K562 (cell line): Measurements from ENCODE around the gene SLC22A12. TPM values are rescaled to one million over a fixed set of nuclear protein-coding genes. Genes with fewer than 3 reads are reported as not detected.

Experiments
- ATAC-seq: fragments of 200-7000 bp; cut with Tn5 transposase; 3 replicates; pipeline ENCODE4 v1.9.1; 2020; ENCODE audit warnings: moderate library complexity
- BruUV-seq: library from RNA; stranded (reverse); fragments of 400-500 nt; replicated peaks from 2 replicates; lab custom pipeline; 2021; lab: Mats Ljungman, UMichigan
- CTCF ChIA-PET: fragments of 300-600 bp; formaldehyde crosslinking; extraction: SDS; loops from one replicate; lab custom pipeline; 2021; ENCODE audit warnings: low intra/inter-chr PET ratio; lab: Yijun Ruan, JAX
- POLR2A ChIA-PET: fragments of 300-600, 350-650 bp; sonication (Branson Sonifier 250); formaldehyde crosslinking; extraction: SDS; loops from one replicate; lab custom pipeline; 2021; ENCODE audit warnings: antibody characterized with exemption, inconsistent platforms; lab: Yijun Ruan, JAX
- DNase-seq, 4 experiments: peaks; one replicate each; pipeline versions ENCODE4 v3.0.0 to v3.0.0-alpha.2; 2011 to 2018; ENCODE audit warnings: low spot score in 3 of 4, mixed read lengths in 3 of 4; ENCODE audit errors: extremely low read depth in 1 of 4
- FAIRE-seq: peaks from 2 replicates; lab custom pipeline; 2011; peaks lifted over from hg19 to GRCh38; lab: Jason Lieb, UNC
- H2AFZ ChIP-seq: 2 replicates; pipeline ENCODE4 v1.6.0; 2011; ENCODE audit warnings: low read depth, low read length, control low read depth, inconsistent platforms
- H3K27ac ChIP-seq: fragments of 200-600 bp; 3 replicates; pipeline ENCODE4 v1.8.0; 2011; ENCODE audit warnings: low read depth, mild to moderate bottlenecking, control low read depth, inconsistent platforms, low read length, moderate library complexity, mixed read lengths; ENCODE audit errors: extremely low read depth
- H3K27me3 ChIP-seq, 2 experiments: fragments of 300-600 bp in 1 of 2; 2 replicates in 1 of 2; 3 replicates in 1 of 2; pipeline versions ENCODE4 v1.6.0 to v1.8.0; 2011; ENCODE audit warnings: inconsistent platforms in 2 of 2, low read length in 2 of 2, mild to moderate bottlenecking in 1 of 2, mixed read lengths in 1 of 2, moderate library complexity in 1 of 2; ENCODE audit not compliant: control insufficient read depth in 2 of 2, insufficient read depth in 2 of 2
- H3K36me3 ChIP-seq: fragments of 300-600 bp; 3 replicates; pipeline ENCODE4 v1.8.0; 2011; ENCODE audit warnings: mild to moderate bottlenecking, low read length, inconsistent platforms; ENCODE audit not compliant: control insufficient read depth, insufficient read depth
- H3K4me1 ChIP-seq, 2 experiments: fragments of 200-600 bp in 1 of 2; replicated peaks in 1 of 2; 2 replicates in 1 of 2; 3 replicates in 1 of 2; pipeline versions ENCODE4 v1.5.1 to v1.8.0; 2011; ENCODE audit warnings: inconsistent platforms in 2 of 2, low read length in 2 of 2, mild to moderate bottlenecking in 1 of 2, mixed read lengths in 1 of 2, moderate library complexity in 1 of 2; ENCODE audit not compliant: control insufficient read depth in 2 of 2, insufficient read depth in 2 of 2
- H3K4me2 ChIP-seq: 2 replicates; pipeline ENCODE4 v1.6.1; 2011; ENCODE audit warnings: low read length, control low read depth, inconsistent platforms, mixed read lengths; ENCODE audit not compliant: insufficient read depth
- H3K4me3 ChIP-seq: fragments of 200-600 bp; sonication (generic), shearing (Covaris generic); 2 replicates; pipeline ENCODE4 v1.5.1; 2016; ENCODE audit warnings: control low read depth, inconsistent platforms
- H3K79me2 ChIP-seq: fragments of 200-600 bp; 3 replicates; pipeline ENCODE4 v1.8.0; 2011; ENCODE audit warnings: low read length, inconsistent platforms; ENCODE audit not compliant: control insufficient read depth, insufficient read depth
- H3K9ac ChIP-seq, 2 experiments: 2 replicates each; pipeline versions ENCODE4 v1.6.0 to v1.6.1; 2011; ENCODE audit warnings: low read depth in 2 of 2, low read length in 2 of 2, control low read depth in 1 of 2, inconsistent platforms in 1 of 2, mild to moderate bottlenecking in 1 of 2, mixed read lengths in 1 of 2; ENCODE audit not compliant: insufficient read depth in 1 of 2
- H3K9me1 ChIP-seq: one replicate; pipeline ENCODE4 v1.6.0; 2011; ENCODE audit warnings: inconsistent platforms, mild to moderate bottlenecking, low read length, moderate library complexity; ENCODE audit not compliant: control insufficient read depth, insufficient read depth
- H3K9me3 ChIP-seq: replicated peaks from 2 replicates; pipeline ENCODE4 v1.5.1; 2011; ENCODE audit warnings: low read depth, low read length, inconsistent platforms; ENCODE audit not compliant: control insufficient read depth, insufficient read depth
- H4K20me1 ChIP-seq: replicated peaks from 2 replicates; pipeline ENCODE4 v1.6.1; 2011; ENCODE audit warnings: low read length, inconsistent platforms, mixed read lengths; ENCODE audit not compliant: control insufficient read depth, insufficient read depth
- ELK1 ChIP-seq: sonication (generic); formaldehyde crosslinking; IDR thresholded peaks from 2 replicates; pipeline ENCODE4 v1.8.1; 2022; ENCODE audit warnings: missing genetic modification reagents
- FOS ChIP-seq: IDR thresholded peaks from 3 replicates; pipeline ENCODE4 v1.6.1; 2011; ENCODE audit not compliant: insufficient read length; ENCODE audit errors: extremely low read depth
- MAX ChIP-seq: sonication (generic); formaldehyde crosslinking; IDR thresholded peaks from 2 replicates; pipeline ENCODE4 v1.9.0; 2022; ENCODE audit warnings: mild to moderate bottlenecking, missing genetic modification reagents
- NFIC ChIP-seq: fragments of 450-650 bp; IDR thresholded peaks from 2 replicates; pipeline ENCODE4 v1.6.1; 2017; ENCODE audit warnings: mild to moderate bottlenecking, inconsistent platforms
- NR2C1 ChIP-seq, 2 experiments: fragments of 450-650 bp; IDR thresholded peaks; 2 replicates each; pipeline ENCODE4 v1.6.1; 2017; ENCODE audit warnings: mild to moderate bottlenecking in 2 of 2, antibody characterized with exemption in 1 of 2, inconsistent platforms in 1 of 2, missing compliant biosample characterization in 1 of 2, missing genetic modification characterization in 1 of 2
- POLR2AphosphoS5 ChIP-seq: IDR thresholded peaks from 2 replicates; pipeline ENCODE4 v1.6.1; 2011; ENCODE audit warnings: mild to moderate bottlenecking, low read depth, low read length, moderate library complexity; ENCODE audit not compliant: control insufficient read depth, insufficient read depth
- POLR3G ChIP-seq: IDR thresholded peaks from 2 replicates; pipeline ENCODE4 v1.6.1; 2011; ENCODE audit not compliant: insufficient read length, insufficient replicate concordance; ENCODE audit errors: extremely low read depth
- RBM15 ChIP-seq: fragments of 200-400 bp; formaldehyde crosslinking; IDR thresholded peaks from 2 replicates; pipeline ENCODE4 v1.6.1; 2018; ENCODE audit warnings: mild to moderate bottlenecking, low read length, moderate library complexity; ENCODE audit not compliant: insufficient read depth
- RBM17 ChIP-seq: fragments of 200-400 bp; formaldehyde crosslinking; IDR thresholded peaks from 2 replicates; pipeline ENCODE4 v1.6.1; 2017; ENCODE audit warnings: low read depth, mild to moderate bottlenecking, low read length, borderline replicate concordance
- SRSF9 ChIP-seq: fragments of 200-400 bp; formaldehyde crosslinking; IDR thresholded peaks from 2 replicates; pipeline ENCODE4 v1.6.1; 2017; ENCODE audit warnings: low read depth, low read length, borderline replicate concordance
- THAP12 ChIP-seq: fragments of 250-450 bp; sonication (Bioruptor Pico); IDR thresholded peaks from 2 replicates; pipeline ENCODE4 v1.9.0; 2021; ENCODE audit warnings: mild to moderate bottlenecking, inconsistent platforms
- ZKSCAN1 ChIP-seq: fragments of 150-350 bp; IDR thresholded peaks from 2 replicates; pipeline ENCODE4 v1.6.1; 2016; ENCODE audit warnings: low read depth, low read length
- ZNF79 ChIP-seq: fragments of 250-450 bp; sonication (Bioruptor Pico); IDR thresholded peaks from 2 replicates; pipeline ENCODE4 v1.4.0; 2020; ENCODE audit warnings: low read depth, mild to moderate bottlenecking, moderate library complexity
- WGBS: fragments of 100-300 bp; shearing (Covaris generic); methylation state at CpG from one replicate; pipeline ENCODE4 v1.1.6; 2016; ENCODE audit warnings: low coverage, mixed read lengths; ENCODE audit not compliant: insufficient coverage; ENCODE audit errors: missing lambda C conversion rate; 5-methylcytosine and 5-hydroxymethylcytosine counted together
- in situ Hi-C: fragments of 300-500 bp; cut with MboI; formaldehyde crosslinking; loops from 4 replicates; pipeline ENCODE4 v1.15.0; 2018; ENCODE audit warnings: inconsistent platforms, mixed read lengths
- intact Hi-C: fragments of 100-400 bp; cut with micrococcal nuclease; formaldehyde crosslinking; loops from 2 replicates; pipeline ENCODE4 v1.14.2; 2022
- polyA plus RNA-seq, 8 experiments: library from polyadenylated mRNA; depleted of rRNA in 4 of 8; stranded (reverse) in 5 of 8; unstranded in 3 of 8; fragments of >200 nt; fragmentation: Nextera tagmentation in 2 of 8; fragmentation: Illumina TruSeq in 1 of 8; extraction: Ambion mirVana in 2 of 8; extraction: Trizol in 1 of 8; gene quantifications; 2 replicates each; pipeline versions ENCODE4 v1.2.1 to v1.2.3, GENCODE V29; 2011 to 2014; ENCODE audit warnings: inconsistent platforms in 1 of 8, missing spikeins in 1 of 8
- total RNA-seq, 7 experiments: library from RNA; depleted of rRNA in 6 of 7; stranded (reverse); fragments of >200 nt in 6 of 7; fragmentation: Illumina TruSeq in 2 of 7; extraction: Trizol in 2 of 7; gene quantifications; 2 replicates each; pipeline versions ENCODE4 v1.2.1 to v1.2.3, GENCODE V29; 2011 to 2021; ENCODE audit warnings: low replicate concordance in 1 of 7

Gene SLC22A12
- total and polyA plus RNA-seq, 9 of the 15 experiments (the other 6 are each of a cell fraction or from before 2014, with no cell fraction given) = not detected

- TF ChIP-seq MAX (CRISPR knock-in tag) = no peak
These were observed 1.6 kb downstream of the SLC22A12 start (continued) for GRCh38 chr11:64592656-64593055.

- no TSS peak for BruUV-seq
- H3K9me1 ChIP-seq = no peaks in the 10 kb centered on the region
- H3K9me3 ChIP-seq = no peaks in the 10 kb centered on the region; the same call in 1 of the 2 replicates
- POLR2A ChIA-PET = interaction anchor here (0.6 kb wide), 1 partner anchor 43 kb away, joined by 3 read pairs; no protein-coding TSS in a partner anchor
- H3K4me3 ChIP-seq = no peak overlapping the region
- 3% methylated on average over 30 of the region's 32 CpGs for WGBS
- H3K27ac ChIP-seq = no peak overlapping the region
- 0 out of 2 replicates have a peak, but pooled peaks cover 5% of the 10 kb centered on the region for H4K20me1 ChIP-seq
- peaks cover 0 to 12% of the 10 kb centered on the region in 2 experiments; a peak in 1 of 5 replicates for H3K4me1 ChIP-seq
- in situ Hi-C loops = no loop called here
- H3K36me3 ChIP-seq = no peaks in the 10 kb centered on the region
- DNase-seq = no peak
- H3K27me3 ChIP-seq = peaks cover 13 to 59% of the 10 kb centered on the region in 2 experiments; a peak in 3 of 5 replicates
- FAIRE-seq = no peak
- CTCF ChIA-PET = no interaction called here
- H3K79me2 ChIP-seq = no peaks in the 10 kb centered on the region
- H3K9ac ChIP-seq = no peak overlapping the region
- no peak for ATAC-seq
- H3K4me2 ChIP-seq = no peak overlapping the region
- H2AFZ ChIP-seq = no peak overlapping the region
- intact Hi-C loops = no loop called here
- TF ChIP-seq ELK1 (CRISPR knock-in tag) (no peak), NFIC (no peak), ZNF79 (CRISPR knock-in tag) (no peak), SRSF9 (no peak), RBM15 (no peak), POLR2AphosphoS5 (no peak), THAP12 (no peak), POLR3G (no peak), ZKSCAN1 (no peak), FOS (no peak), RBM17 (no peak), NR2C1 (IDR thresholded peaks at IDR 0.05) (no peak), NR2C1 (tag; IDR thresholded peaks at IDR 0.05) (no peak)
These were observed 2.4 kb downstream of the SLC22A12 start for GRCh38 chr11:64593156-64594105.
